Activated T-helper 1 cell treated with Interleukin-2 at 50 U/mL for 16 hours (primary cell): ENCODE data around the gene FBXW7.

ENCODE experiments used
- DNase-seq: peaks from one replicate; pipeline ENCODE4 v3.0.0-alpha.2; 2020; ENCODE audit warnings: low read depth

Gene FBXW7

DNA sequence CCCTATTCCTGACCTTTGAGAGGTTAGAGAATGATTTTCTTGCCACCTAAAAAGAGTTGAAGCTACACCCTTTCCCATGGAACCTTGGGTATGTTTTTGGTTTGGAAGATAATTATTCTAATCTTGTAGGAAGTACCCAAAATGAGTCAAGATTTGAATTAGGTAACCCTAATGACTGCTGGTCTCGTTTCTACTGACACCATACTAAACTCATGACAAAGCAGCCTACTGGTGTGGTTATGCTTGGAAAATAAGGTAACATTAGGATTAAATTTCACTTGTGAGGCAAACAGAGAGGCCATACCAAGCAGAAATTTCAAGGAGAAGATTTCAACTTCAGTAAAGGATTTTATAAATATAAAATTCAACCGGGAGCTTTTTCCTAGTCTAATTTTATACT lies 107.9 kb downstream of the FBXW7 start:
- DNase-seq = no peak

- no peak for DNase-seq
These were observed 110.9 kb downstream of the FBXW7 start for GRCh38 chr4:152424977-152425376.

- no peak for DNase-seq
These were observed 111.5 kb downstream of the FBXW7 start for GRCh38 chr4:152424396-152424795.

- DNase-seq = no peak
These were observed 113.0 kb downstream of the FBXW7 start for GRCh38 chr4:152422817-152423320.

GRCh38 chr4:152421576-152421975 lies 114.3 kb downstream of the FBXW7 start:
- DNase-seq = no peak

GRCh38 chr4:152419809-152420208 lies 116.1 kb downstream of the FBXW7 start:
- DNase-seq = no peak

DNA sequence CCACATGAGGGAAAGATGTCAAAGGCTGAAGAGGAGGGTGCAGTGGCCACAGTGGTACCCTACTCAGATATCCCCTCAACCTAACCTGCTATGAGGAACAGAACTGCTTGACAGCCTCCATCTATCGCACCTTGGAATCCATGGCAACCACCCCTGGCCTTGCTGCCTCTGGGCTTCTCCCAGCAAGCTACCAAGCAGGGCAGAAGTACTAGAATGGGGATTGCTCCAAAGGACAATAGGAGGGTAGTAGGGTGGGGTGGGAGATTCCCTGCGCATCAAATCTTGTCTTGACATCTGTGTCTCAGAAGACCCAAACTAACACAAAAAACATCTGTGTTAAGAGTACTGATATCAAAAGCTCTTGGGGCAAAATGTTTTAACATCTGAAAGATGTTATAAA lies 118.2 kb downstream of the FBXW7 start:
- DNase-seq = no peak

DNA sequence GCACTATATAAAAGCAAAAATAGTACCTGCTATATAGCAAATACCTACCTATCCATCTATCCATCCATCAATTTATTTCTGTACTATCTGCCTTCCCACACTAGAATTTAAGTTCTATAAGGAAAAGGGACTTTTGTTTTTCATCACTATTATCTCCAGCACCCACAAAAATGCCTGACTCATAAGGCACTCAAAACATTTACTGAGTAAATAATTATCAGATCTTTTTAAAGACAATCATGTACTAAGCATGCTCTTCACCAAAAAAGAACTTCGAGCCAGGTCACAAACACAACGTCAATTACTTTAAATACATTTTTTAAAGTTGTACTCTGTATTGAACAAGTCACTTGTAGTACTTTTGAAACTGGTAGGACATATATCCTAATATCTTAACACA lies 119.9 kb downstream of the FBXW7 start:
- no peak for DNase-seq

- DNase-seq = no peak
These were observed 127.2 kb downstream of the FBXW7 start for GRCh38 chr4:152408514-152409327.

DNA sequence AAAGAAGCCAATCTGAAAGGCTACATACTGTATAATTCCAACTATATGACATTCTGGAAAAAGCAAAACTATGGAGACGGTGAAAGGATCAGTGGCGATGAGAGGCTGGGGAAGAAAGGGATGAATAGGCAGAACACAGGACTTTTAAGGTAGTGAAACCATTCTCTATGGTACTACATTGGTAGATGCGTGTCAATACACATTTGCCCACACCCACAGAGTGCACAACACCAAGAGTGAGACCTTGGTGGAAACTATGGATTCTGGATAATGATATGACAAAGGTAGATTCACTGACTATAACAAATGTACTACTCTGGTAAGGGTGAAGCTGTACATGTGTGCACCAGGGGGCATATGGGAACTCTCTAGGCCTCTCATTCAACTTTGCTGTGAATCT lies 134.5 kb downstream of the FBXW7 start:
- DNase-seq = no peak

- DNase-seq = no peak
These were observed 136.6 kb downstream of the FBXW7 start for GRCh38 chr4:152399246-152399645.

DNA sequence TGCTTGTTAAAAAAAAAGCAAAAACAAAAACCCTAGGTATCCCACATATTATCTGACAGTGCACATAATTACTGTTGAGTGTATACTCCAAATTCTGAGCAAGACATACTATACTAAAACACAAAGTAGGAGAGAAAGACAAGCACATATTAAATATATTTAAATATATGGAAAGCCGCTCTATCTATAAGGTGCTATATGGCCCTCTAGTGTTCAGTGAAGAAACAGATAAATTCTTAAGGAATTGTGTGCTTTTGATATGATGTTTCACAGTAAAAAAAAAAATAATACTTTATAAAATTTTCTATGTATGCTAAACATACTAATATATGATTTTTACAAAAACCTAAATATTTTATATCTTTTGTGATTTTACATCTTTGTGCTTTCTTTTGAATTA lies 137.8 kb downstream of the FBXW7 start:
- no peak for DNase-seq

DNA sequence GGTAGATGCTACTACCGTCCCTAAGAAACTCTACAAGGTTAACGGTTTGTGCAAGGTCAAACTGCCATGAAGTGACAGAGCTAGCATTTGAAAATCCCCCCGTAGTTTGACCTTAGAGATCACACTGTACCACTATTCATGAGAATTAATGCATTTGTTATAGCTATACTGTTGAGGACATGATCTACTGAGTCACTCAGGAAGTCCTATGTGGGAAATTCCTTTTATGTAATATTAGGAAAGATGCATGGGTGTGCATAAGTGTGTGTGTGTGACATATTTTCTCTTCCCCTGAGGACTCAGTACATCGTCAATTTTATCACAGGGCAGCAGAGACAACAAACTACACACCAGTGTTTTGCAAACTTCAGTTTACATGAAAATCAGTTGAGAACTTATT lies 141.1 kb downstream of the FBXW7 start:
- no peak for DNase-seq

- no peak for DNase-seq
These were observed 143.8 kb downstream of the FBXW7 start for GRCh38 chr4:152392079-152392478.

DNA sequence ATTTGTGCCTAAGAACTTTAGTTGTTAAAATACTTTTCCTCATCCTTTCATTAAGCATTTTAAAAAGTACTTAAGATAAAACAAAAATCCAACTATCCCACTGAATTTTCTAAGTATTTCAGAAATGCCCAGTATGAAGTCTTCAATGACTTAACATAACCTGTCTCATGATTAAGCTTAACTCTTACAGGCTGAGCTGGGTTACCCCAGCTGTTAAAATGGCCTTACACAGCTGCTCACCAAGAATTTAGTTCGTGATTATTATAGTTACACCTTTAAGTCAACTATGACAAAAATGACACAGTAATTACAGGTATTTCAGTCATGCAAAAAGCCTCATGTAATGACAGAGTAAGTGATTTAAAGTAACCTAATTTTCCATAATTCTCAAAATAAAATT lies 145.7 kb downstream of the FBXW7 start:
- no peak for DNase-seq

- no peak for DNase-seq
These were observed 146.5 kb downstream of the FBXW7 start for GRCh38 chr4:152389359-152389758.

DNA sequence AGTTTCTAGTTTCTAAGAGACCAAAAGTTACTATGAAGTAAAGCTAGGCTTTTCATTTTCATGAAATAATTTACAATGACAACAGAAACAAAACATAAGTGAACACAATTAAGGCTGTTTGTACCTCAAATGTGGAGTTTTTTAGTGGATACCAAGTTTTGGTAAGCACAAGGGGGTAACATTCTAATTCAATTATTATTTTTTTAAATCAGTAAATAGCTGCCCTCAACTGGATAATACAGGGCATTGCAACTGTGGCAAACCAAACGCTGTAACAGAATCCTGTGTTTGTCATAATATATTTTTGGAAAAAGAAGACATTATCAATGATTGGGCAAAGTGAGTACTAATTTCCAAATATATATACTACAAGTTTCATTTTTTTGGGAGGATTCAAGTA lies 150.3 kb downstream of the FBXW7 start:
- DNase-seq = no peak

DNA sequence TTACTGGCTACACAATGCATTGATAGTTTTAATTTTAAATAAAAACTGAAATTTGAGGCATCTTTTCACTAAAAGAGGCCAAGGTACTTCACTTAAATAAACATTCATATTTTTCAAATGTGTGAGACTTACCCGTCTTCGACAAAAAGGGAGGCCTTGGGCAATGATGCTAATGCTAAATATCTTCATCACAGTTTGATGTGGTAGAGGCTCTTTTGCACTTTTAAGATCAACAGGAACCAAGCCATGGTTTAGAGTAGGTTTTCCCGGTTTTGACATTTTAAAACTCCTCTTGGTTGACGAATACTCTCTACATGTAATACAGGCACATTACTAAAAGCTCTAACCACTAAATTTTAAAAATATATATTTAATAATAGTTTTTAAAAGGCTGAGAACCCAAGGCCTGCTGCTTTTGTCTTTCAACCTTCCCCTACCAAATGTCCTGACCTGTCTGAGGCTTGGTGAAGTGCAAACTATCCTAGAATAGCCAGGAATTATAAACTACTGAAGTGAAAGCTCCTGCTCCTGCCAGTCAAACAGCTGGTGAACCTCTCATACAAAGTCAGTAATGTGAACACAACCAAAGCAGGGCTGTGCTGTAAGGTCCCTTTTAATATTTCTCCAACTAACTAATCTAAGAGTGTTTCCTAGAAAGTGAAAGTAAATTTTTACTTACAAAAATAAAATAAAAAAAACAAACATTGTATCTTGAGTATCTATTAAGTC lies 153.7 kb downstream of the FBXW7 start:
- DNase-seq = no peak

GRCh38 chr4:152380919-152381318 lies 155.0 kb downstream of the FBXW7 start:
- no peak for DNase-seq

- no peak for DNase-seq
These were observed 155.7 kb downstream of the FBXW7 start for GRCh38 chr4:152380185-152380584.

DNA sequence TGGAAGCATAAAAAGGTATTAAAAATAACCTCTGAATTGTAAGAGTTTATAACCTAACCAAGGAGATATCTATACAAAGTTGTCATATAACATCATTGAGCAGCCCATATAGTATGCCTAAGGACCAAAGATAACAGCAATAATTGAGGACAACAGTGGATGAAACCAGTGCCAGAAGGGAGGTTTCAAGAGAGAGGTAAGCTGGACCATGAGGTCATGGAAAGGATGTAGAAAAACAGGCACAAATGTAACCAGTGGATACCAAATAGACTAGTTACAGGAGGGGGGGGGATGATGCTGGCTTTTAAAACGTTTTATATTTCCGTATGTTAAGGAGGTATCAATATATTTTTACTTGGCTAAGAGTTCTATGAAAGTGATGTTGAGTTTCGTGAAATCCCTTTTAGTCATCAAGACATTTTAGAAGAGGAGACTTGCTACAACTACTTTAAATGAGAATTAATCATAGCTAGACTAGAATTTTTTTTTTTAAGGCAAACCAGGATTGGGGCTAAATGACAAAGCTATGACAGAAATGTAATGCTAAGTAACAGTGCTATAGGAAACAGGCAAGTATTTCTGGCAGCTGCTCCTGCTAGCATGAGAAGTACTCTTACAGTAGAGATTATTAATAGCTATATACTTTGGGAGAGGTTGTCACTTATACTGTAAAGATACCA lies 161.1 kb downstream of the FBXW7 start:
- DNase-seq = no peak

DNA sequence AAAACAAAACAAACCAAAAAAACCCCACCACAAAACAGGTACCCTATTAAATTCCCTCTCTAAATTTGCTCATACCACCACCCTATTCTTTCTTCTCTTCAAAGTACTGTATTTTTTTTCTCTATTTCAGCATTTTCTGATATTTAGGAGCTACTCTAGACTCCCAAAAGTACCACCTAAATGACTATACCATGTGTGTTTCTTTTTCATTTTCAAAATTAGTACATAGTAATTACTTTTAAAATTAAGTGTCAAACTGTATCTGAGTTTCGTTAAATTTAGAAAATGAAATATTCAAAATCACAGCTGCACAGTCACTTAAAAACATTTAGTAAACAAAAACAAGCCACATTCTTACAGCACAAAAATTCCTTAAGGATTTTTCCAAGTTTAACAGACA lies 161.7 kb downstream of the FBXW7 start:
- DNase-seq = no peak

DNA sequence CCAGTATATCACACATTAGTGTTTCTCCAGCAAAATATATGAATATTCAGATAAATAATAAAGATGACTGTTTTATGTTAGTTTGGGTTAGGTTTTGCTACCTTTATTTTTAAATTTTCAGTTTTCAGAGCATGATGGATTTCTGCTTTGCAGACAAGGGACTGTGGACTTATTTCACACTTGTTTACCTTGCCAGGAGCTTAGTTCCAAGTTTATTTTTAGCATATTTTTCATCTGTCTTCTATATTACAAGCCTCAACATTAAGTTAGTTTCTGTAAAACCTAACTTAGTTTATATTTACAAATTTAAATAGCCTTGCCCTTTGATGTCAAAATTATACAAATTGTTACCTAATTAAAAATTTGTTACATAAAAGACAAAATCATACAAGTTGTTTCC lies 163.4 kb downstream of the FBXW7 start:
- DNase-seq = no peak
